Natural killer cell (primary cell): ENCODE results near the gene R3HDM4. TPM values are rescaled to one million over a fixed set of nuclear protein-coding genes. Genes with fewer than 3 reads are reported as not detected.
A peak's percentile ranks its signal among the peaks of the same experiment; 100 is the strongest.

ENCODE experiments used
- ATAC-seq, 3 donors: fragments of 150-1000 bp in 2 of 3; fragments of 200-7000 bp in 1 of 3; cut with Tn5 transposase; 1 replicate in 1 of 3; 2 replicates in 2 of 3; pipeline ENCODE4 v1.10.0; 2021; ENCODE audit warnings: mild to moderate bottlenecking in 2 of 3, moderate library complexity in 2 of 3
- DNase-seq, 2 donors: peaks; one replicate each; pipeline versions ENCODE4 v3.0.0 to v3.0.0-alpha.2; 2013 to 2021; ENCODE audit warnings: mixed read lengths in 1 of 2
- H3K27ac ChIP-seq: one replicate; pipeline ENCODE4 v1.5.1; 2013; ENCODE audit warnings: mild to moderate bottlenecking, low read length
- H3K27me3 ChIP-seq: one replicate; pipeline ENCODE4 v1.6.1; 2013; ENCODE audit warnings: low read length; ENCODE audit not compliant: control insufficient read depth, insufficient read depth
- H3K36me3 ChIP-seq: one replicate; pipeline ENCODE4 v1.6.1; 2013; ENCODE audit warnings: low read length; ENCODE audit not compliant: control insufficient read depth, insufficient read depth
- H3K4me1 ChIP-seq: one replicate; pipeline ENCODE4 v1.6.1; 2013; ENCODE audit warnings: low read length; ENCODE audit not compliant: control insufficient read depth, insufficient read depth
- H3K4me3 ChIP-seq: one replicate; pipeline ENCODE4 v1.5.1; 2013; ENCODE audit warnings: low read length
- H3K9me3 ChIP-seq: one replicate; pipeline ENCODE4 v1.6.1; 2013; ENCODE audit warnings: low read length; ENCODE audit not compliant: control insufficient read depth, insufficient read depth
- H3K27ac Mint-ChIP-seq, 2 donors: one replicate each; pipeline ENCODE4 v1.8.0; 2022; ENCODE audit warnings: mild to moderate bottlenecking in 2 of 2, mixed read lengths in 2 of 2, moderate library complexity in 1 of 2
- H3K27me3 Mint-ChIP-seq, 2 donors: one replicate each; pipeline ENCODE4 v1.8.0; 2022; ENCODE audit warnings: low read depth in 2 of 2, mixed read lengths in 2 of 2
- H3K36me3 Mint-ChIP-seq: one replicate; pipeline ENCODE4 v1.8.0; 2022; ENCODE audit warnings: mixed read lengths
- H3K4me1 Mint-ChIP-seq, 2 donors: one replicate each; pipeline ENCODE4 v1.8.0; 2022; ENCODE audit warnings: mixed read lengths in 2 of 2
- H3K4me3 Mint-ChIP-seq: one replicate; pipeline ENCODE4 v1.8.0; 2022; ENCODE audit warnings: mild to moderate bottlenecking, moderate library complexity, mixed read lengths
- H3K9me3 Mint-ChIP-seq, 2 donors: one replicate each; pipeline ENCODE4 v1.8.0; 2022; ENCODE audit warnings: mixed read lengths in 2 of 2
- WGBS: methylation state at CpG from one replicate; pipeline ENCODE4 v1.1.7; 2013; ENCODE audit warnings: missing lambda C conversion rate; ENCODE audit not compliant: insufficient coverage; 5-methylcytosine and 5-hydroxymethylcytosine counted together
- intact Hi-C: fragments of 100-400 bp; cut with micrococcal nuclease; formaldehyde crosslinking; loops from one replicate; pipeline ENCODE4 v1.14.2; 2022
- total RNA-seq, 4 donors: library from RNA; stranded (reverse); fragments of 120-200 nt in 1 of 4; gene quantifications; one replicate each; pipeline versions ENCODE4 v1.2.3 to v1.2.4, GENCODE V29; 2013 to 2022
- TF ChIP-seq, protein P1 (sequence below): fragments of 200-600 bp; IDR thresholded peaks from one replicate; pipeline ENCODE4 v1.8.0; 2022; ENCODE audit warnings: antibody characterized with exemption

Gene R3HDM4
- total RNA-seq, 3 donors from 2014 or later (not counting 1 experiment from before 2014, with no cell fraction given) = 88.7 to 106 (median 97.8) TPM

DNA sequence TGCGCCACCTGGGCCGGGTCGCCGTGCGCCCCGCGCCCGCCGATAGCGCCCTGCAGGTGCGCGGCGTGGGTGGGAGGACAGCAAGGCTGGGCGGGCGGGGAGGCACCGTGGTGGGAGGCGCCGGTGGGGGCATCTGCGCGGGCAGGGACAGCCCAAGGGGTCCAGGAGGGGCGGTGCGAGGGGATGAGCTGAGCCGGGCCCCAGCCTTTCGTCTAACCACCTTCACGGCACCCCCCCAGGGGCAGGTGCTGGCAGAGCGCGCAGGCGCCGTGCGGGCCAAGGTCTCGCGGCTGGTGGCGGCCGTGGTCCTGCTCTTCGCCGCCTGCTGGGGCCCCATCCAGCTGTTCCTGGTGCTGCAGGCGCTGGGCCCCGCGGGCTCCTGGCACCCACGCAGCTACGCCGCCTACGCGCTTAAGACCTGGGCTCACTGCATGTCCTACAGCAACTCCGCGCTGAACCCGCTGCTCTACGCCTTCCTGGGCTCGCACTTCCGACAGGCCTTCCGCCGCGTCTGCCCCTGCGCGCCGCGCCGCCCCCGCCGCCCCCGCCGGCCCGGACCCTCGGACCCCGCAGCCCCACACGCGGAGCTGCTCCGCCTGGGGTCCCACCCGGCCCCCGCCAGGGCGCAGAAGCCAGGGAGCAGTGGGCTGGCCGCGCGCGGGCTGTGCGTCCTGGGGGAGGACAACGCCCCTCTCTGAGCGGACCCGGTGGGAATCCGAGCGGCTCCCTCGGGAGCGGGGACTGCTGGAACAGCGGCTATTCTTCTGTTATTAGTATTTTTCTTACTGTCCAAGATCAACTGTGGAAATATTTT, 7.2 kb upstream of the R3HDM4 start:
- 1% methylated on average over 84 of the region's 84 CpGs for WGBS
- H3K27ac ChIP-seq = no peak overlapping the region
- no peaks in the 10 kb centered on the region for H3K36me3 Mint-ChIP-seq
- H3K9me3 Mint-ChIP-seq = no peaks in the 10 kb centered on the region
- peak overlapping the region in 1 of 2 donors; percentile 21 for H3K27ac Mint-ChIP-seq
- ATAC-seq (peak; percentile 11 to 31 (median 14)), DNase-seq (peak; percentile 47 to 84)
- H3K4me1 ChIP-seq = peaks cover 57% of the 10 kb centered on the region
- peak overlapping the region; percentile 86 for H3K4me3 Mint-ChIP-seq
- H3K36me3 ChIP-seq = no peaks in the 10 kb centered on the region
- peaks cover 0 to 5% of the 10 kb centered on the region in 2 donors for H3K27me3 Mint-ChIP-seq
- intact Hi-C loops = loop anchor here (2.0 to 10.0 kb wide), 2 partner anchors 149 to 325 kb away; partner anchors contain the start of genes ATP5F1D and MIDN
- TF ChIP-seq, protein P1, sequence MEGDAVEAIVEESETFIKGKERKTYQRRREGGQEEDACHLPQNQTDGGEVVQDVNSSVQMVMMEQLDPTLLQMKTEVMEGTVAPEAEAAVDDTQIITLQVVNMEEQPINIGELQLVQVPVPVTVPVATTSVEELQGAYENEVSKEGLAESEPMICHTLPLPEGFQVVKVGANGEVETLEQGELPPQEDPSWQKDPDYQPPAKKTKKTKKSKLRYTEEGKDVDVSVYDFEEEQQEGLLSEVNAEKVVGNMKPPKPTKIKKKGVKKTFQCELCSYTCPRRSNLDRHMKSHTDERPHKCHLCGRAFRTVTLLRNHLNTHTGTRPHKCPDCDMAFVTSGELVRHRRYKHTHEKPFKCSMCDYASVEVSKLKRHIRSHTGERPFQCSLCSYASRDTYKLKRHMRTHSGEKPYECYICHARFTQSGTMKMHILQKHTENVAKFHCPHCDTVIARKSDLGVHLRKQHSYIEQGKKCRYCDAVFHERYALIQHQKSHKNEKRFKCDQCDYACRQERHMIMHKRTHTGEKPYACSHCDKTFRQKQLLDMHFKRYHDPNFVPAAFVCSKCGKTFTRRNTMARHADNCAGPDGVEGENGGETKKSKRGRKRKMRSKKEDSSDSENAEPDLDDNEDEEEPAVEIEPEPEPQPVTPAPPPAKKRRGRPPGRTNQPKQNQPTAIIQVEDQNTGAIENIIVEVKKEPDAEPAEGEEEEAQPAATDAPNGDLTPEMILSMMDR = no peak
- no peaks in the 10 kb centered on the region for H3K9me3 ChIP-seq
- H3K4me3 ChIP-seq = peak overlapping the region; percentile 25
- H3K27me3 ChIP-seq = peaks cover 21% of the 10 kb centered on the region
- H3K4me1 Mint-ChIP-seq = peaks cover 10 to 14% of the 10 kb centered on the region in 2 donors

GRCh38 chr19:919199-920050, 6.4 kb upstream of the R3HDM4 start:
- H3K4me1 ChIP-seq = peaks cover 51% of the 10 kb centered on the region
- intact Hi-C loops = loop anchor here (2.0 to 10.0 kb wide), 2 partner anchors 149 to 325 kb away; partner anchors contain the start of genes ATP5F1D and MIDN

DNA sequence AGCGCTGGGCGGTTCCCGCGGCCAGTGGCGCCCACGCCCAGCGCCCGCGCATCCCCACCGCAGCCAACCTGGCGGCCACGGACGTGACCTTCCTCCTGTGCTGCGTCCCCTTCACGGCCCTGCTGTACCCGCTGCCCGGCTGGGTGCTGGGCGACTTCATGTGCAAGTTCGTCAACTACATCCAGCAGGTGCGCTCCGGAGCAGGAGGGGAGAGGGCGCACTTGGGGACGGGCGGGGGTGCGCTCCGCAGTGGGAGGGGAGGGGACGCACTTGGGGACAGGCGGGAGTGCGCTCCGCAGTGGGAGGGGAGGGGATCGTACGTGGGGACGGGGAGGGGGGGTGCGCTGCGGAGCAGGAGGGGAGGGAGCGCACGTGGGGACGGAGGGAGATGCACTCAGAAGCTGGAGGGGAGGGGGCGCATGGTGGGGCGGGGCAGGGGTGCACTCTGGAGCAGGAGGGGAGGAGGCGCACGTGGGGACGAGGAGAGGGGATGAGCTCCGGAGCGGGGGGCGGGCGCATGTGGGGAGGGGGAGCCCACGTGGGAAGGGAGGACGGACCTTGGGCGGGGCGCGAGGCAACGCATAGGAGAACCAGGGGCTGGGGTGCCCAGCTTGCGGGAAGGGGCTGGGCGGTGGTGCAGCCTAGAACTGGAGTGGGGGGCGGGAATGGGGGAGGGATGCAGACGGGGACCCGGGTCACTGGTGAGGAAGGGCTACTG, 5.6 kb upstream of the R3HDM4 start:
- TF ChIP-seq, protein P1 = no peak
- peaks cover 47% of the 10 kb centered on the region for H3K4me1 ChIP-seq
- H3K27me3 ChIP-seq = peaks cover 21% of the 10 kb centered on the region
- WGBS = 2% methylated on average over 58 of the region's 58 CpGs
- H3K36me3 ChIP-seq = no peaks in the 10 kb centered on the region
- Mint-ChIP-seq H3K4me1 (peaks cover 10 to 14% of the 10 kb centered on the region in 2 donors), H3K9me3 (no peaks in the 10 kb centered on the region), H3K27ac (no peak overlapping the region), H3K4me3 (peak overlapping the region; percentile 49), H3K36me3 (no peaks in the 10 kb centered on the region), H3K27me3 (peaks cover 0 to 8% of the 10 kb centered on the region in 2 donors)
- no peak overlapping the region for H3K4me3 ChIP-seq
- intact Hi-C loops = no loop called here
- ATAC-seq = no peak
- H3K9me3 ChIP-seq = no peaks in the 10 kb centered on the region
- DNase-seq = peak in 1 of 2 donors; percentile 51
- H3K27ac ChIP-seq = no peak overlapping the region

More at GRCh38 chr19:919199-920050, 6.4 kb upstream of the R3HDM4 start:
- peaks cover 10 to 14% of the 10 kb centered on the region in 2 donors for H3K4me1 Mint-ChIP-seq
- Histone ChIP-seq H3K9me3 (no peaks in the 10 kb centered on the region), H3K27ac (no peak overlapping the region), H3K4me3 (no peak overlapping the region), H3K36me3 (no peaks in the 10 kb centered on the region), H3K27me3 (peaks cover 21% of the 10 kb centered on the region)
- DNase-seq (peak; percentile 29 to 71), ATAC-seq (peak in 1 of 3 donors; percentile 5)
- 3% methylated on average over 68 of the region's 68 CpGs for WGBS
- no peak overlapping the region for H3K27ac Mint-ChIP-seq
- no peaks in the 10 kb centered on the region for H3K9me3 Mint-ChIP-seq
- H3K27me3 Mint-ChIP-seq = peaks cover 0 to 8% of the 10 kb centered on the region in 2 donors
- TF ChIP-seq, protein P1 = no peak
- peak overlapping the region; percentile 49 for H3K4me3 Mint-ChIP-seq
- no peaks in the 10 kb centered on the region for H3K36me3 Mint-ChIP-seq
